GM21390 (cell line): ENCODE data around the gene SCPEP1.

Experiments
- ATAC-seq: cut with Tn5 transposase; IDR thresholded peaks from one replicate; pipeline ENCODE4 v1.9.1; 2021; ENCODE audit not compliant: unreplicated experiment

Gene SCPEP1

DNA sequence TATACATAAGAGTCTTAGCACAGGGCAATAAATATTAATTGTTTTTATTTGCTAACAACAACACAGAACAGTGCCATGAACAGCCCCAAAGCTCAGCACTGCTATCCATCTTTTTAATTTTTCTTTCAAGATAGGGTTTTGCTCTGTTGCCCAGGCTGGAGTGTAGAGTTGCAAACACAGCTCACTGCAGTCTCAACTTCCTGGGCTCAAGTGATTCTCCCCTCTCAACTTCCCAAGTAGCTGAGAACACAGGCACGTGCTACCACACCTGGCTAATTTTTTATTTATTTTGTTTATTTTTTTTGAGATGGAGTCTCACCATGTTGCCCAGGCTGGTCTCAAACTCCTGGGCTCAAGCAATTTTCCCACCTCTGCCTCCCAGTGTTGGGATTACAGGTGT, 59.5 kb downstream of the SCPEP1 start:
- no peak for ATAC-seq

DNA sequence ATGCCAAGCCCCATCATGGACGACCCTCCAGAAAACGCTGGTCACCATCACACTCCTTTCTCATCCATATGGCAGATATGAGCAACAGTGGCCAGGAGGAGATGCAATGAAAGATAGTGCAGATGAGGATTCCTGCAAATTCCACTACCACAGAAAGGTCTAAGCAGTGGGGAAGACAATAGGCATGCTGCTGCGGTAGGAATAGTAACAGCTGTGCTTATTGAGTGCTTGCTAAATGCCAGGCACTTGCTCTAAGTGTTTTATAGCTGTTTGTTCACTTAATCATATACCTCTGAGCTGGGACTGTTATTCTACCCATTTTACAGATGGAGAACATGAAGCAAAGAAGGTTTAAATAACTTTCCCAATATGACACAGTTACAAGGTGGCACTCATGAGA, 60.6 kb downstream of the SCPEP1 start:
- no peak for ATAC-seq

DNA sequence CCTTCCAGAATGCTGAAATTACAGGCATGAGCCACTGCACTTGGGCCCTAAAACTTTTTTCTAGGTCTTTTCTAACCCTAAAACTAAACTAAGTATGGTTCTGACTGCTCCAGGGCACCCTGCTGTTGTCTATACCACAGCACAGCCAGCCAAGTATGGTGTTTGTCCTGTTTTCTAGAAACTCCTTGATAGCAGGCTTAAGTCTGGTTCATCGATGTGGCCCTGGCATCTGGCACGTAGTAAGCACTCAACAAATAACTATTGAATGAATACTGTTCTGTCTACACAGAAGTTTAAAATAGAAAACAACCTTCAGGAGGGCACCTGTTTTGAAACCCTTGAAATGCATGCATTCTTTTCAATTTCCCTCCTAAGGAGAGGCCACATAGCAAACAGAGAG, 62.6 kb downstream of the SCPEP1 start:
- ATAC-seq = no peak

DNA sequence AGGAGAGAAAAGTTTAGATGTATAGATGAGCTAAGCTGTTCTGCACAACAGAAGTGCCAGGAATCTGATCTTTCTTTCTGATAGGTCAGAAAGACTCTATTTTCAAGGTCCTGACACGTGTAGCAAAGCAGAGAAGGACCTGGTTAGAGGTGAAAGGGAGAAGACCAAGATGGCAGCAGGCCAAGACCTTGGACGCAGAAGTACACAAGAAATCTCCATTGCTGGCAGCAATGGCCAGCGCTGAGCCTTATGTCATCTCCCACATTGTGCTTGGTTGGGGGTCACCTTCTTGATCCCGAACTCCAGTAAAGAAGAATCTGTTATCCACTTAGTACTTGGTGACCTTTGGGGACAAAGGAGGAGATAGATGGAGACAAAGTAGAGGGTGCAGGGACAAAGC, 65.3 kb downstream of the SCPEP1 start:
- ATAC-seq = no peak

DNA sequence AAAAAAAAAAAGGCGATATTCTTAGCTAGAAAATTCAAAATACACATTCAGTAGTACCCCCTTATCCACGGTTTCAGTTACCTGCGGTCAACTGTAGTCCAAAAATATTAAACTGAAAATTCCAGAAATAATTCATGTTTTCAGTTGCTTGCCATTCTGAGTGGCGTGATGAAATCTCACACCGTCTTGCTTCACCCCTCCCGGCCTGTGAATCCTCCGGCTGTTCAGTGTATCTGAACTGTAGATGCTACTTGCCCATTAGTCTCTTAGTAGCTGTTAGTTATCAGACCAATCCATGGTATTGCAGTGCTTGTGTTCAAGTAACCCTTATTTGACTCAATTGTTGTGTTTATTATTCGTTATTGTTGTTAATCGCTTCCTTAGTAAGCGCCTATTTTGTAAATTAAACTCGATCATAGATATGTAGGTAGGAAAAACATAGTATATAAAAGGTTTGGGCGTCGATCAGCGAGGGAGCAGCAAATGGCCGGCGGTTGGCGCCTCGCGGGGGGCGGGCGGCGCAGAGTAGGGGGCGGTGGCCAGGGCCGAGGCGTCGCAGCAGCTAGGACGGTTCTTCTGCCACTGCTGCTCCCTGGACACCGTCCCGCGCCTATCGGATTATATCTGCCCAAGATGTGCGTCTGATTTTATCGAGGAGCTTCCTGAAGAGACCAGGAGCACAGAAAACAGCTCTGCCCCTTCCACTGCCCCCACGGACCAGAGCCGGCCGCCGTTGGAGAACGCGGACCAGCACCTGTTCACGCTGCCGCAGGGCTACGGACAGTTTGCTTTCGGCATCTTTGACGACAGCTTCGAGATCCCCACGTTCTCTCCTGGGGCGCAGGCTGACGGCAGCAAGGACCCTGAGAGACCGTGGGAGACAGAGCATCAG, 67.3 kb downstream of the SCPEP1 start:
- ATAC-seq = peak; percentile 4

DNA sequence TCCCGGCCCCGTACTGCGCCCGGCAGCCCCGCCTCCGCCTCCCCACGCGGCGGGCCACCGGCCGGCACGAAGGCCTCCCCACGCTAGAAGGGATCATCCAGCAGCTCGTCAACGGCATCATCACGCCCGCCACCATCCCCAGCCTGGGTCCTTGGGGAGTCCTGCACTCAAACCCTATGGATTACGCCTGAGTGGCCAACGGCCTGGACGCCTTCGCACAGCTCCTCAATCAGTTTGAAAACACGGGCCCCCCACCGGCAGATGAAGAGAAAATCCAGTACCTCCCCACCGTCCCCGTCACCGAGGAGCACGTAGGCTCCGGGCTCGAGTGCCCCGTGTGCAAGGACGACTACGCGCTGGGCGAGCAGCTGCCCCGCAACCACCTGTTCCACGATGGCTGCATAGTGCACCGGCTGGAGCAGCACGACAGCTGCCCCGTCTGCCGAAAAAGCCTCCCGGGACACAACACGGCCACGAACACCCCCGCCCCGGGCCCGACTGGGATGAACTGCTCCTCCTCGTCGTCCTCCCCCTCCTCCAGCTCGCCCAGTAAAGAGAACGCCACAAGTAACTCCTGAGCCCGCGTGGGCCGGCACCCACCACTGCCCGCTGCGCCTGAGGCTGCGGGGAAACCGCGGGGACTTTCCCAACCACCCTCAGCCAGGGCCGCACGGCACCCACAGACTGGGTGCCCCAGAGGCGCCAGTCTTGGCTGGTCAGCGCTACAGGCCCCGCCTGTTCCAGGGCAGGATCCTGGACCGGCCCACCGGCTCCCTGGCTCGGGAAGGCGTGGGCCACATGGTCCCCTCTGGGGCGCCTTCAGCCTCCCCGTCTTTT, 68.2 kb downstream of the SCPEP1 start:
- peak; percentile 57 for ATAC-seq

DNA sequence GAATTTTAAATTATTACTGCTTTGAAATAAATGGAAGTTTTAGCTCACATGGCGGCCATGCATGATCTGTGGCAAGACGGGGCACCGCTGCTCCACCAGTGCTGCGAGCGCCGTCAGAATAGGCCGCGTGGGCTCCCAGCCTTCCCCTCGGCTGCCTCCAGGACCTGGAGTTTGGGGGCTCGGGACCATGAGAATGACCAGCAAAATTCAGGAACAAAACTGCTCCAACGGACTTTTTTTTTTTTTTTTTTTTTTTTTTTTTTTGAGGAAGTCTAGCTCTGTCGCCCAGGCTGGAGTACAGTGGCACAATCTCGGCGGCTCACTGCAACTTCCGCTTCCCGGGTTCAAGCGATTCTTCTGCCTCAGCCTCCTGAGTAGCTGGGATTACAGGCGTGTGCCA, 68.8 kb downstream of the SCPEP1 start:
- no peak for ATAC-seq

DNA sequence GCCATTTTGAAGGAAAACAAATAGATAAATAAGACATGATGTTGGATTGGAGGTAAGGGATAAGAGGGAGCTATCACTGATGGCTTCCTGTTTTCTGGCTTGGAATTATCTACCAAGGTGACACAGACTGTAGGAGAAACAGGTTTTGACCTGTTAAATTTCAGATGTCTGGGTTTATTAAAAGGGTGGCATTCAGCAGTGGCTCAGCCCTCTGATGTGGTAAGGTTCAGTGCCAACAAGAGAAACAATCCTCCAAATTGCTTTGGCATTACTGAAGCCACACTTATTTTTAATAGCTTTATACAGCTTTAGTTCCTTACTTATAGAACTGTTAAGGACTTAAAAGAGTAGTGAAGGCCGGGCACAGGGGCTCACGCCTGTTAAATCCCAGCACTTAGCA, 70.2 kb downstream of the SCPEP1 start:
- no peak for ATAC-seq

DNA sequence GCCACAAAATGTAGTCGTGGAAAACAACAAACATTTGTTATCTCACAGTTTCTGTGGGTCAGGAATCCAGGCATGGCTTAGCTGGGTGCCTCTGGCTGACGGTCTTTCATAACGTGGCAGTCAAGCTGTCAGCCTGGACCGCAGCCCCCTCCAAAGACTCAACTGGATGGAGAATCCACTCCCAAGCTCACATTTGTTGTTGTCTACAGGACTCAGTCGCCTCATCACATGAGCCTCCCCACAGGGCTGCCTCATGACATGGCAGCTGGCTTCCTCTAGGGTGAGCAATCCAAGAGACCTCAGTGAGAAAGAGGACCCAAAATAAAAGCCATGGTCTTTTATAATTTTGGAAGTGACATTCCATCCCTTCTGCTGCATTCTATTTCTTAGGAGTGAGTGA, 72.4 kb downstream of the SCPEP1 start:
- no peak for ATAC-seq

DNA sequence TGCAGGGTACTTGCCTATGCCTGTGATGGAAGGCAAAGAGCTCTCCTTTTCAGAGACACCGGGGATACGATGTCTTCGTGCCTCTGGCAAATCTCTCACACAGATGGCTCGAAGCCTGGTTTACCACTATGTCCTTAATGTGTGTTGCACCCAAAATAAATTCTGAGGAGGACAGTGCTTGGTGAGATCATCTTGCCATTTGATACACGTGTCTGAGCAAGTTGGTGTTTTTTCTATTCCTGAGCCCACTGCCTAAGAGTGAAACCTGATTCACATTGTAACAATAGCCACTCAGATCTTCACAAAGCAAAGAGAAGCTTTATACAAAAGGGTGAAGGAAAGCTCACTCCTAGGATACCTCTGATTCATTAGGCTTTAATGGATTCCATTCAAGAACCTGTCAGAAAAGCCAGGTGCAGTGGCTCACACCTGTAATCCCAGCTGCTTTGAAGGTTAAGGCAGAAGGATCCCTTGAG, 74.0 kb downstream of the SCPEP1 start:
- ATAC-seq = no peak
